ENCODE data around the gene PDXDC1.
"Not testable (repeated sequence)": the region's sequence is repeated elsewhere in the genome, so short reads cannot be mapped to it uniquely, and the experiment has no call there.

DNA sequence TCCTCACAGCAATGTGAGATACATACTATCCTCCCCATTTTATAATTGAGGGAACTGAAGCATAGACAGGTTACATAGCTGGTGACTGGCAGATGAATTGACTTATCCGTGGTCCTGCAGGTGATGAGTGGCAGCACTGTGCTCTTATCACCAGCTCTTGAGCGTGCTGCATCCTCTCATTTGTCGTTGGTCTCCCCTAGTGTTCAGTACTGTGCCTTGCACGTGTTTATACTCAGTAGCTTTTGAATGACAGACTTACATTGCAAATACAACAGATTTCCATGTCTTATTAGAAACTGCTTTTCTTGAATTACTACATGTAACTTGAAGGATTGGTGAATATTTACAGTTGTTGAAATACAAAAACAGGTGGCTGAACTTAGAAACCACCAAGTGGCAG, 47.4 kb downstream of the PDXDC1 start:
- TF ChIP-seq, protein P1, sequence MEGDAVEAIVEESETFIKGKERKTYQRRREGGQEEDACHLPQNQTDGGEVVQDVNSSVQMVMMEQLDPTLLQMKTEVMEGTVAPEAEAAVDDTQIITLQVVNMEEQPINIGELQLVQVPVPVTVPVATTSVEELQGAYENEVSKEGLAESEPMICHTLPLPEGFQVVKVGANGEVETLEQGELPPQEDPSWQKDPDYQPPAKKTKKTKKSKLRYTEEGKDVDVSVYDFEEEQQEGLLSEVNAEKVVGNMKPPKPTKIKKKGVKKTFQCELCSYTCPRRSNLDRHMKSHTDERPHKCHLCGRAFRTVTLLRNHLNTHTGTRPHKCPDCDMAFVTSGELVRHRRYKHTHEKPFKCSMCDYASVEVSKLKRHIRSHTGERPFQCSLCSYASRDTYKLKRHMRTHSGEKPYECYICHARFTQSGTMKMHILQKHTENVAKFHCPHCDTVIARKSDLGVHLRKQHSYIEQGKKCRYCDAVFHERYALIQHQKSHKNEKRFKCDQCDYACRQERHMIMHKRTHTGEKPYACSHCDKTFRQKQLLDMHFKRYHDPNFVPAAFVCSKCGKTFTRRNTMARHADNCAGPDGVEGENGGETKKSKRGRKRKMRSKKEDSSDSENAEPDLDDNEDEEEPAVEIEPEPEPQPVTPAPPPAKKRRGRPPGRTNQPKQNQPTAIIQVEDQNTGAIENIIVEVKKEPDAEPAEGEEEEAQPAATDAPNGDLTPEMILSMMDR (conservative IDR thresholded peaks at IDR 0.05; ENCODE audit: low read depth, low read length): peak; percentile 53
- TF ChIP-seq EZH2 (IDR thresholded peaks at IDR 0.05; ENCODE audit: low read length, unreplicated experiment): not testable (repeated sequence)
